Astrocyte of the spinal cord (primary cell): ENCODE results near the gene ASPDH.
A peak's percentile ranks its signal among the peaks of the same experiment; 100 is the strongest.

Source experiments
- DNase-seq: peaks from one replicate; pipeline ENCODE4 v3.0.0; 2011; ENCODE audit warnings: low read depth, low spot score
- H3K4me3 ChIP-seq: 2 replicates; pipeline ENCODE4 v1.5.1; 2011; ENCODE audit warnings: low read depth, mild to moderate bottlenecking, low read length, moderate library complexity
- in situ Hi-C: cut with HindIII; loops from 2 replicates; pipeline ENCODE4 v1.10.0; 2017; ENCODE audit warnings: low sequenced_read_pairs
- TF ChIP-seq, protein P1 (sequence below): IDR thresholded peaks from 2 replicates; pipeline ENCODE4 v1.5.1; 2012; ENCODE audit warnings: low read depth, mild to moderate bottlenecking, low read length, inconsistent platforms

Gene ASPDH

DNA sequence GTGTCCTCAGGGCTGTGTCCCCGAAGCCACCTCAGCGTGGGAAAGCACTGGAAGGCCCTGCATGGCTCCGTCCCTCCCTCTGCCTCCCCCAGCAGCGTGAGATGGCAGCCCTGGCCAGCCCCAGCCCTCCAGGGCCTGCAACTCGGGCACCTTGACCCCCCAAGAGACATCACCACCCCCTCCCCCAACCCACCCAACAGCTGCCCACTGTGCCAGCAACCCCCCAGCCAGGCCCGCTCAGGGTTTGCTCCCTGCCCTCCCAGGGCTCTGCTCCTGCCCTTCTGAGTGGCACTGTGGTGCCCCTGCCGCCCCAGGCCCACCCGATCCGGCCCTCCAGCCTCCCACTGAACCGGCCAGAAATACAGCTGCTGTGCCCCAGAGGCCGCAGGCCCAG, 1.5 kb upstream of the ASPDH start:
- H3K4me3 ChIP-seq, result no peak overlapping the region
- in situ Hi-C loops, result no loop called here
- DNase-seq, result no peak
- TF ChIP-seq, protein P1, sequence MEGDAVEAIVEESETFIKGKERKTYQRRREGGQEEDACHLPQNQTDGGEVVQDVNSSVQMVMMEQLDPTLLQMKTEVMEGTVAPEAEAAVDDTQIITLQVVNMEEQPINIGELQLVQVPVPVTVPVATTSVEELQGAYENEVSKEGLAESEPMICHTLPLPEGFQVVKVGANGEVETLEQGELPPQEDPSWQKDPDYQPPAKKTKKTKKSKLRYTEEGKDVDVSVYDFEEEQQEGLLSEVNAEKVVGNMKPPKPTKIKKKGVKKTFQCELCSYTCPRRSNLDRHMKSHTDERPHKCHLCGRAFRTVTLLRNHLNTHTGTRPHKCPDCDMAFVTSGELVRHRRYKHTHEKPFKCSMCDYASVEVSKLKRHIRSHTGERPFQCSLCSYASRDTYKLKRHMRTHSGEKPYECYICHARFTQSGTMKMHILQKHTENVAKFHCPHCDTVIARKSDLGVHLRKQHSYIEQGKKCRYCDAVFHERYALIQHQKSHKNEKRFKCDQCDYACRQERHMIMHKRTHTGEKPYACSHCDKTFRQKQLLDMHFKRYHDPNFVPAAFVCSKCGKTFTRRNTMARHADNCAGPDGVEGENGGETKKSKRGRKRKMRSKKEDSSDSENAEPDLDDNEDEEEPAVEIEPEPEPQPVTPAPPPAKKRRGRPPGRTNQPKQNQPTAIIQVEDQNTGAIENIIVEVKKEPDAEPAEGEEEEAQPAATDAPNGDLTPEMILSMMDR, result no peak

DNA sequence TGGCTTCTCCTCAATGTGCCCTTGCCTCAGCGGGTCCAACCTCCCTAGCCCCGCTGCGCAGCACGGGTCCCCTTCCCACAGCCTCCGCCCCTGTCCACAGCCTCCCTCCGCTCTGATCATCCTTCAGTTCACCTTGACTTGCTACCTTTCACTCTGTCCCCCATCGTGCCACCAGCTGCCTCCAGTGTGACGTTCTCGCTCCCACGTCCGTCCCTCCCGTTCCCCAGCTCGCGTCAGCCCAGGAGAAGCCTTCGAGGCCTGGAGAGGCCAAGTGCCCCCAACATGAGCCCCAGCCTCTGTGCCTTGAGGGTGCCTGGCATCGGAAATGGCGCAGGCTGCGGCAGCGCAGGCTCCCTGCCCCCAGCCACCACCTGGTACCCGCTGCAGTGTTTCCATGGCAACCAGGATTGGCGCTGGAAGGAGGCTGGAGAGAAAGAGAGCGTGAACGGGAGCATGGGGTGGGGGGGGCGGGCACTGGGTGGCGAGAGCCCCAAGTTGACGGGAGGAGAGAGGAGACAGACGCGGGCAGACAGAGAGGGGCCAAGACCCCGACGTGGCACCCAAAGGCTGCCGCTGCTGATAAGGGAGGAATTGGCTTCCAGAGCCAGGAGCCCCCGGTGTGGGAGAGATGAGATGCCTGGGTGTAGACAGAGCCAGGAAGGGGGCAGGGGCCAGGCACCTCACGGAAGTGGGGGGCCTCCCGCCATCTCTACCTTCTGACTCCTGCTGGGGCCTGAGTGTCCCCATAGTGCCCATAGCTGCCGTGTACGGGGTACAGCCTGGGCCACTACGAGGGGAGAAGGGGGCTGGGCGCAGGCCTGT, 844 bp upstream of the ASPDH start:
- H3K4me3 ChIP-seq, result no peak overlapping the region
- in situ Hi-C loops, result no loop called here
- TF ChIP-seq, protein P1, result no peak
- DNase-seq, result no peak

DNA sequence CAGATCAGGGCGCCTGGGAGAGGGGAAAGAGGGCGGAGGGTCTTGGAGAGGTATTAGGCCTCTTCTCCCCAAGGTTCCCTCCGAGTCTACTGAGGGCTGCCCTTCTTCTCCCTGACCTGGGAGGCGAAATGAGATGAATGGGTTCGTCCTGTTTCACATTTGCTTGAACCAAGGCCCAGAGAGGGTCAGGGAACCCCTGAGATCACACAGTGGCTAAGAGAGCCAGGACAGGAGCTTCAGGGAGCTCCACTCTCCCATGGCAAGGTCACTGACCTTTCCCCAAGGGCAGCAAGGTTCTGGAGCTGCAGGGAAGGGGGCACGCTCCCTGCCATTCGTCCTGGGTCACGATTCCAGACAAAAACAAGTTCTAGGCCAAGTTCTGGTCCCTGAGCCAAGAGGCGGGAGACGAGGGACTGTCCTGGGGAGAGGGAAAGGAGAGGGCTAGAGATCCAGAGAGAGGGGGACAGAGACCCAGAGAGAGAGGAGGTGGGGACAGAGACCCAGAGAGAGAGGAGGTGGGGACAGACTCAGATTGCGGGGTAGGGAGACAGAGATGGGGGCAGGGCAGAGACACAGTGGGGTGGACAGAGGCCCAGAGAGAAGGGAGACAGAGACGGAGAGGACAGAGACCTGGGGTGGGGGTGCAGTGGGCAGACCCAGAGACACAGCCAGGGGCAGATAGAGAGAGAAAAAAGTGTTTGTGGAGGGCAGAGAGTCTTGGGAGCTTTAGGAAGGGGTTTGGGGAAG, 541 bp downstream of the ASPDH start:
- in situ Hi-C loops, result no loop called here
- TF ChIP-seq, protein P1, result no peak
- no peak for DNase-seq

DNA sequence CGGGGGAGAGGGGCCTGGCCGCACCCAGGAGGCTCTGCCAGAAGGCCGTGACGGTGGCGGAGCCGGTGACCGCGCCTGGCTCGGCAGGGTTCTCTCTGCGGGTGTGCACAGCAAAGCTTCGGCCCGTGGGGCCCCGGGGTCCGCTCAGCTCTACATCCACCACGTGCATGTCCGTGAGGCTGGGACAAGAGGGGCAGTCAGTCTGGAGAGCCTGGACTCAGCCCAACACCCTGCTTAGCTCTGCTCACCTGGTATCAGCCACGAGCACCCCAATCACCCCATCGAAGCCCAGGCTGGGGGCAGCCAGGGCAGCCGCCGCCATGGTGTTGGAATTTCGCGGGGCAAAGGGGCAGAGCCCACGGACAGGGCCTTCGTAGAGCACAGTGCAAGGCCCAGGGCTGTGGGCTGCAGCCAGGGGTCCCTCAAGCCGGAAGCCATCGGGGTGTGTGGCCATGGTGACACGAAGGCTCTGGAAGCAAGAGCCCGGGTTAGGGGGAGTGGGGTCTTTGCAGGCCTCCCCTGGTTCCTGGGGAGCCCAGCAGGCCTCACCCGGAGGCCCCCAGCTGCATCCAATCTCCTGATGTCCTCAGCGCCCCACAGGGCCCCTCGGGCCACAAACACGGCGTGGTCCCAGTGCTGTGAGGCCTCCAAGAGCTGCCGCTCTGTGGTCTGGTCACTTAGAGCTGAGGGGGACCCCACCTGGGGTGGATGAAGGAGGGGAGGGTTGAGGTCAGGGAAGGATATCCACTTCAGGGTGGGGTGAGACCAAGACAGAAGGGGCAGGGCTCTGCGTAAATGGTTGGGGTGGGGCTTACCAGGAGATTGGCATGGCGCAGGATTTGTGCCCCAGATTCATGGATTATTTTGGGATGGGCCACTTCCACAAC, 1.4 kb downstream of the ASPDH start:
- TF ChIP-seq, protein P1, result no peak
- H3K4me3 ChIP-seq, result peak overlapping the region; percentile 90
- in situ Hi-C loops, result no loop called here
- DNase-seq, result no peak

More for the DNA sequence above, 541 bp downstream of the ASPDH start:
- H3K4me3 ChIP-seq, result no peak overlapping the region

DNA sequence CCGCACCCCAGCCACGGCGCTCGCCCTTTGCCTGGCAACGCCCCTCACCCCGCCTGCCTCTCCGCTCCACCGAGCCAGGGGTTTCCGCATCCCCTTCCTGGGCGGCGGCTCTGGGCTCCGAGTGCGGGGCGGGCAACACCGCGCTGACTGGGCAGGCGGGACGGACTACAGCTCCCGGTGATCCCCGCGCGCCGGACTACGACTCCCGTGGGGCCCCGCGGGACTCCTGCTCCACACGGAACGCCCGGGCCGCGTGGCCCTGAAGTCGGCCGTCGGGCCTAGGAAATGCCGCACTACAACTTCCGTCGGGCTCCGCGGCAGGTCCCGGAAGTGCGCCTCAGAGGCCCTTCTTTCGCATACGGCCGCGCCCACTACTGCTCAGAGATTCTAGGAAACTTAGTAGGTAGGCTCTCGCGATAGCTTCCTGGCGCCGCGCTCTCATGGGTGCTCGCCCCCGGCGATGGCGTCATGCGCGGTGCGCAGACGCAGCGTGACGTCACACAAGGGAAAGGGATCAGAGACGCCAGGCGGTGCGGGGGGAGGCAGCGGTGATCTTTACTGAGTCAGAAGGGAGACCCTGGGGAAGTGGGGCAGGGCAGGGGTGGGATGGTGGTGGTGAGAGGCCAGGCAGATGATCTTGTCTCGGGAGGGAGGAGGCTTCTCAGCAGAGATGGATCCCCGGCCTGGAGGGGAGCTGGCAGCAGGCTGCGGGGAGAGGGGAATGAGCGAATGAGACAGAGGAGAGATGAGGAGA, 2.5 kb downstream of the ASPDH start, which contains the start of gene JOSD2:
TSS of gene JOSD2 (minus strand) at position 123 of the 754 bp plus-strand sequence. CDS start 760 bp downstream, outside the sequence.
- in situ Hi-C loops, result no loop called here
- TF ChIP-seq, protein P1, result no peak
- H3K4me3 ChIP-seq, result peak within 1 kb of the TSS; percentile 90
- peak; percentile 99 for DNase-seq
